Measurements from ENCODE around the gene OR10G3. TPM values are rescaled to one million over a fixed set of nuclear protein-coding genes. Genes with fewer than 3 reads are reported as not detected.
"Not testable (repeated sequence)": the region's sequence is repeated elsewhere in the genome, so short reads cannot be mapped to it uniquely, and the experiment has no call there.

Gene OR10G3
- total RNA-seq, 1 donor from 2014 or later: not detected

DNA sequence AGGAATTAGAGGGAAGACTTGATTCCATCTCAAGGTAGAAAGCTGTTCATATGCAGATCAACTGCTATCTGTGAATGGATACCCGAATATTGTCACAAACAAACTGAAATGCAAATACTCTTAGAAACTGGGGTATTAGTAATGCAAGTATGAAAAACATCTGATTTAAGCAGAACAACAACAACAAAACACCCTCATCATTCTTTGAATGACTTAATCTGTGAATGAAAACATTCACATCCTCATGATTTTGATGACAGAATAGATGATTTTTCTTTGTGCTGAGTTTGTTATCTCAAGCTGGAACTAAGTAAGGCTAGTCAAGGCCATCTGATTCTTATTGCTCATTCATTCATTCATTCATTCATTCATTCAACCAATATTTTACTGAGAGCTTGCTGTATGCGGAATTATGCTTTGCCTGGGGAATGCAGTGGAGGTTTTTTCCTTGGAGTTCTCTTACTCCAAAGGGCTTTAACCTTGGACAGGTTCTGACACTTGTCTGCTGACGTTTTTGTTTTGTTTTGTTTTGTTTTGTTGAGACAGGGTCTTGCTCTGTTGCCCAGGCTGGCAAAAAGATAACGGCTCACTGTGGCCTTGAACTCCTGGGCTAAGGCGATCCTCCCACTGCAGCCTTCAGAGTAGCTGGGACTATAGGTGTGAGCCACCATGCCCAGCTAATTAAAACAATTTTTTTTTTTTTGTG is 23.3 kb downstream of the OR10G3 start:
- Histone ChIP-seq H3K27ac (peak overlapping the region; percentile 56), H3K4me3 (no peak overlapping the region), H3K4me1 (no peaks in the 10 kb centered on the region), H3K9me3 (no peaks in the 10 kb centered on the region), H3K27me3 (ENCODE audit: low read depth) (no peaks in the 10 kb centered on the region), H3K36me3 (no peaks in the 10 kb centered on the region)
- intact Hi-C loops (cut with DNase I): no loop called here
- DNase-seq (no peak), ATAC-seq (peak in 1 of 2 donors; percentile 22)
- TF ChIP-seq CTCF (IDR thresholded peaks at IDR 0.05): no peak

DNA sequence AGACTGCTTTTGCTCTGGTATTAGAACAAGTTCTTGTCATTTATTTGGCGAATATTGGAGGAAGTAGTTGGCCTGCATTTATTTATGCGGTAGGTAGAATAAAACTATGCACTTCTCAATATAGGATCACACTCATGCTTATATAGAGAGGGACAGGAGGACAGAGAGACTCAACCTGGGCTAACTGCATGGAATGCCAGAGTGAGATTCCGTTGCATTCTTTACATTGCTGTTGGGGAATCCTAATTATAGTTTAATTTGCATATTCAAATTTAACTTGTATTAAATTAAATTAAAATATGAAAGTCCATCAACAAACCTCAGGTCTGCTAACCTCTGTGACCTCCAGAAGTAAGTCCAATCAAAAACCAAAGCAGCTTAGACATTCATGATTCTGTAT is 26.6 kb downstream of the OR10G3 start:
- Histone ChIP-seq H3K4me3 (no peak overlapping the region), H3K9me3 (no peaks in the 10 kb centered on the region), H3K27me3 (ENCODE audit: low read depth) (no peaks in the 10 kb centered on the region), H3K36me3 (no peaks in the 10 kb centered on the region), H3K27ac (no peak overlapping the region), H3K4me1 (no peaks in the 10 kb centered on the region)
- ATAC-seq (no peak), DNase-seq (no peak)
- no peak for TF ChIP-seq CTCF (IDR thresholded peaks at IDR 0.05)
- intact Hi-C loops (cut with DNase I): no loop called here

DNA sequence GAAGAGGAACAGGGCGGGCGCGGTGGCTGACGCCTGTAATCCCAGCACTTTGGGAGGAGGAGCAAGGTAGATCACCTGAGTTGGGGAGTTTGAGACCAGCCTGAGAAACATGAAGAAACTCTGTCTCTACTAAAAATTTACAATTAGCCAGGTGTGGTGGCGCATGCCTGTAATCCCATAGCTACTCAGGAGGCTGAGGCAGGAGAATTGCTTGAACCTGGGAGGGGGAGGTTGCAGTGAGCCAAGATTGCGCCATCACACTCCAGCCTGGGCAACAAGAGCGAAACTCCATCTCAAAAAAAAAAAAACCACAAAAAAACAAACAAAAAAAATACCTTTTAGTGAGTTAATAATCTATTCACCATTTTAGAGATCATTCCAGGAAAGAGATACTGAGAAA is 35.3 kb downstream of the OR10G3 start:
- DNase-seq; H3K9me3 ChIP-seq; H3K36me3 ChIP-seq; H3K27me3 ChIP-seq (ENCODE audit: low read depth); intact Hi-C loops (cut with DNase I); H3K4me3 ChIP-seq; H3K27ac ChIP-seq; H3K4me1 ChIP-seq: not testable (repeated sequence)
- peak in 1 of 2 donors; percentile 11 for ATAC-seq

GRCh38 chr14:21543963-21544362 is 35.9 kb downstream of the OR10G3 start:
- intact Hi-C loops (cut with DNase I): no loop called here
- DNase-seq: no peak

GRCh38 chr14:21543521-21543960 is 36.3 kb downstream of the OR10G3 start:
- H3K27ac ChIP-seq: no peak overlapping the region

More at GRCh38 chr14:21543963-21544362, 35.9 kb downstream of the OR10G3 start:
- H3K4me3 ChIP-seq: no peak overlapping the region
- no peak overlapping the region for H3K27ac ChIP-seq
- no peaks in the 10 kb centered on the region for H3K36me3 ChIP-seq
- no peak for TF ChIP-seq CTCF (IDR thresholded peaks at IDR 0.05)
- H3K4me1 ChIP-seq: no peaks in the 10 kb centered on the region
- ATAC-seq: no peak
- no peaks in the 10 kb centered on the region for H3K9me3 ChIP-seq
- peaks cover 9% of the 10 kb centered on the region for H3K27me3 ChIP-seq (ENCODE audit: low read depth)

More at GRCh38 chr14:21543521-21543960, 36.3 kb downstream of the OR10G3 start:
- intact Hi-C loops (cut with DNase I): no loop called here
- ATAC-seq (peak; percentile 37 to 81), DNase-seq (no peak)
- no peak for TF ChIP-seq CTCF (IDR thresholded peaks at IDR 0.05)
- Histone ChIP-seq H3K36me3 (no peaks in the 10 kb centered on the region), H3K9me3 (no peaks in the 10 kb centered on the region), H3K4me3 (no peak overlapping the region), H3K27me3 (ENCODE audit: low read depth) (peaks cover 9% of the 10 kb centered on the region), H3K4me1 (no peaks in the 10 kb centered on the region)
